ENCODE results near the gene MICAL2. TPM values are rescaled to one million over a fixed set of nuclear protein-coding genes. Genes with fewer than 3 reads are reported as not detected.
A peak's percentile ranks its signal among the peaks of the same experiment; 100 is the strongest.

The MICAL2 gene
- total RNA-seq, 1 donor, result 34.2 TPM

DNA sequence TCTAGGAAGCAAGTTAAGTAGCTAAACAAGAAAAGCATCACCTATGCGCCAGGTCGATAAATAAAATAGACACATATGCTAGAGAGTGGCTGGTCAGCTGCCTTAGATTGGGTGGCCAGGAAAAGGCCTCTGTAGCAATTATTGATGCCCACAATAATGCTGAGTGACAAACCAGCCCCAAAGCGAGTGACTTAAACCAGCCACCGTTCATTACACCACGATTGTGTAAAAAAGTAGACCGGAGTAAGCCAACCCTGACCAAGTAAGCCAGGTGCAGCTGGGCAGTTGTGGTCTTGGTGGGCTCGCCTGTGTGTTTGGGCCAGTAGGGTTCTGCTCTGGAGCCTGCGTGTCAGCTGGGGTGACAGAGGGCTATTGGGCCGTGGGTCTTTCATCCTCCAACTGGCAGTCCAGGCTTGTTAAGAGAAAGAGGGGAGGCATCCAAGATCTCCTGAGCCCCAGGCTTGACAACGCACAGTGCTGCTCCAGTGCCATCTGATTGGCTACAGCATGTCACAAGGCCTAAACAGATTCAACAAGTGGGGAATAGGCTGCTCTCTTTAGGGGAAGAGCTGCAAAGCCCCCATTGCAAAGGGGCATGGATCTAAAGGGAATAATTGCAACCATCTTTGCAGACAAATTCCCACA is 166.6 kb downstream of the MICAL2 start:
- DNase-seq (ENCODE audit: low read depth in 2 of 3, low spot score in 2 of 3), result no peak

GRCh38 chr11:12278766-12279671 is 168.6 kb downstream of the MICAL2 start:
- DNase-seq (ENCODE audit: low read depth in 2 of 3, low spot score in 2 of 3), result no peak

GRCh38 chr11:12279672-12280108 is 169.3 kb downstream of the MICAL2 start:
- no peak for DNase-seq (ENCODE audit: low read depth in 2 of 3, low spot score in 2 of 3)

DNA sequence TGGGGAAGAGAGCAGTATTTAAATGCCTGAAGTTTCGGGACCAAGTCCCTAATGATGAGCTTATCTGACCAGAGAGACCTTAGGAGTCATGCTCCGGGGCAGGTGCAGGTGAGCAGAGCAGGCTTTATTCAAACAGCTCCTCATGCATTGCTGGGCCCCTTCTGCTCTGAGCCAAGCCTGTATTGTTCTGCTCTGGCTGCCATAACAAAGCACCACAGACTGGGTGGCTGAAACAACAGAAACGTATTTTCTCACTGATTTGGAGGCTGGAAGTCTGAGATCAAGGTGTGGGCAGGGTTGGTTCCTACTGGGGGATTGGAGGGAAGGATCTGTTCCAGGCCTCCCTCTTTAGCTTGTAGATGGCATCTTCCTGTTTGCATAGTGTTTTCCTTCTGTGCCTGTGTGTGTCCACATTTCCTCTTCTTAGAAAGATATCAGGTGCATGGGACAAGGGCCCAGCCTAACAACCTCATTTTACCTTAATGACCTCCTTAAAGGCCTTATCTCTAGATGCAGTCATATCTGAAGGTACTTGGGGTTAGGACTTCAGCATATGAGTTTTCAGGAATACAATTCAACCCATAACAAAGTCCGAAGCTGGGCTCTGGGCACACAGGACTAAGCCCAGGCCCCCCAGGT is 169.9 kb downstream of the MICAL2 start:
- no peak for DNase-seq (ENCODE audit: low read depth in 2 of 3, low spot score in 2 of 3)

- DNase-seq (ENCODE audit: low read depth in 2 of 3, low spot score in 2 of 3), result no peak
Observed at GRCh38 chr11:12280838-12281565, 170.6 kb downstream of the MICAL2 start.

- DNase-seq (ENCODE audit: low read depth in 2 of 3, low spot score in 2 of 3), result peak; percentile 59 to 76 (median 65)
Observed at GRCh38 chr11:12281571-12282478, 171.4 kb downstream of the MICAL2 start.

GRCh38 chr11:12282676-12283075 is 172.3 kb downstream of the MICAL2 start:
- no peak for DNase-seq (ENCODE audit: low read depth in 2 of 3, low spot score in 2 of 3)

DNA sequence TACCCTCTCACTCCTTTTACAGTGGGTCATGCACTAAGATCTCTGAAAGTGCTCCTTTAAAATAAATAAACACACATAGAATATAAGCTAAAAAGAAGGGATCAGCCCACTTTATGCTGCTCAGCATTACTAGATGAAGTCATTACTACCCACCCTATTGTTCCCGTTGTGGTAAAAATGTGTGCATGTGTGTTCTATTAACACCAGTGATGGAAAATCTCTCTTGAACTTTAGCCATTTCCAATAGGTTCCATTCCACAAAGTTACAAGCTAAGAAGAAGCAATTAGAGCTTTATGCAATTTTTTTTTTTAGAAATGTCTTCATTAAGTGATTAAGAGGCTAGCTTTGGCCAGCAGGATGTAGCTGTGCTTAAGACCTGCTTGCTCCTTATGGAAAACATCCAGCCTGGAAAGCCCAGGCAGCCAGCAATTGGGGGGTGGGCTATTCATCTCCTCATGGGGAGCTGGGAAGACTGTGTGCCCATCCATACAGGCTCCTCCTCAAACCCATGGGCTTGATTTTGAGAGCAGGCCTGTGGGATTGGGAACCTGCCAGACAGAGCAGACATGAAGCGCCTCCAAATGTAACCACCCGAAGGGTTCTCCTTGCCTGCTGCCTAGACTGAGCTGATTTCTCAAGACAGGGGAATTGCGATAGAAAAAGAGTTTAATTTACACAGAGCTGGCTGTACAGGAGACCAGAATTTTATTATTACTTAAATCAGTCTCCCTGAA is 174.1 kb downstream of the MICAL2 start:
- DNase-seq (ENCODE audit: low read depth in 2 of 3, low spot score in 2 of 3), result no peak

DNA sequence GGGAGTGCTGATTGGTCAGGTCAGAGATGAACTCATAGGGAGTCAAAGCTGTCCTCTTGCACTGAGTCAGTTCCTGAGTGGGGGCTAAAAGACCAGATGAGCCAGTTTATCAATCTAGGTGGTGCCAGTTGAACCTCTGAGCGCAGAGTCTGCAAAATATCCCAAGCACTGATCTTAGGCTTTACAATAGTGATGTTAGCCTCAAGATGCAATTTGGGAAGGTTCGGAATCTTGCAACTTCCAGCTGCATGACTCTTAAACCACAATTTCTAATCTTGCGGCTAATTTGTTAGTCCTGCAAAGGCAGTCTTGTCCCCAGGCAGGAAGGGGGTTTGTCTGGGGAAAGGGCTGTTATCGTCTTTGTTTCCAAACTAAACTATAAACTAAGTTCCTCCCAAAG is 174.7 kb downstream of the MICAL2 start:
- no peak for DNase-seq (ENCODE audit: low read depth in 2 of 3, low spot score in 2 of 3)

DNA sequence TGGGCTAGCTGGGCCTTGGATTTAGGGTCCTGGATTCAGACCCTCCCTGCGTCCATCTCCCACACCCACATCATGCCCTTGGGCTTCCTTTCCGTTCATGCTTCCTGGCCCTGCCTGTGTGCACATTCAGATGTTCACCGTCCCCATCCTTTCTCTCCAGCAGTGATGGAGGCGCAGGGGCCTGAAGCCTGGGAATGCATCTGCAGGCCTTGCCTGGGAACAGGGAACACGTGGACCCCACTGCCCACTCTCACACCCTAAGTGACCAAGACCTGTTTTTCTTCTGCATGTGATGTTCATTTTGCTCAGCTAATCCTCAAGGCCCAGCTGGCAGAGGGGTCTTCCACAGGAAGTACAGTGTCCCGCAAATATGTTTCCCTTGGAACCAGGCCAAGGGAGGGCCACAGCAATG is 175.4 kb downstream of the MICAL2 start:
- no peak for DNase-seq (ENCODE audit: low read depth in 2 of 3, low spot score in 2 of 3)

DNA sequence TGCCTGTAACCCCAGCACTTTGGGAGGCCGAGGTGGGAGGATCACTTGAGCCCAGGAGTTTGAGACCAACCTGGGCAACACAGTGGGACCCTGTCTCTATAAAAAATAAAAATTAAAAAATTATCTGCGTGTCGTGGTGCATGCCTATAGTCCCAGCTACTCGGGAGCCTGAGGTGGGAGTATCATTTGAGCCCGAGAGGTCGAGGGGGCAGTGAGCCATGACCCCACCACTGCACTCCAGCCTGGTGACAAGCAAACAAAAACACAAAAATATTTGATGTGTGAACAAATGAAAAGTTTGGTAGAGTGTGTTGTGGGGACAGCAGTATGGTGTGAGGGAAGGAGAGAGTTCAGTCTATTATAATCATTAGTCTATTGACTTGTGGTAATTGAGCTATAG is 176.2 kb downstream of the MICAL2 start:
- no peak for DNase-seq (ENCODE audit: low read depth in 2 of 3, low spot score in 2 of 3)

DNA sequence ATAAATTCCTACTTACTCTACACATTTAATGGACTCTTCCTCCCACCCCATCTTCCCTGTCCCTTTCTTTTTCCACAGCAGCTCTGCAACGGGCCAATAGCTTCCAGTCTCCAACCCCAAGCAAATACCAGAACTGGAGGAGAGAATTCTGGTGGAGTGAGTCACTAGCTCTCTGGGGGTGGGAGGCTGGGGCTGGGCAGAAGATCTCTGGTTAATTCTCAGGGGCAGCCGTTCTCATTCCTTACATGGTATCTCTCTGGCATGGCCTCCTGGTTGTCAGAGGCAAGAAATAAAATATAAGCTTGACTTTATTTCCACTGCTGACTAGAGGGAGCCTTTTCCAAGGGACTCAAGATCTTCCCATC is 176.6 kb downstream of the MICAL2 start:
- no peak for DNase-seq (ENCODE audit: low read depth in 2 of 3, low spot score in 2 of 3)

DNA sequence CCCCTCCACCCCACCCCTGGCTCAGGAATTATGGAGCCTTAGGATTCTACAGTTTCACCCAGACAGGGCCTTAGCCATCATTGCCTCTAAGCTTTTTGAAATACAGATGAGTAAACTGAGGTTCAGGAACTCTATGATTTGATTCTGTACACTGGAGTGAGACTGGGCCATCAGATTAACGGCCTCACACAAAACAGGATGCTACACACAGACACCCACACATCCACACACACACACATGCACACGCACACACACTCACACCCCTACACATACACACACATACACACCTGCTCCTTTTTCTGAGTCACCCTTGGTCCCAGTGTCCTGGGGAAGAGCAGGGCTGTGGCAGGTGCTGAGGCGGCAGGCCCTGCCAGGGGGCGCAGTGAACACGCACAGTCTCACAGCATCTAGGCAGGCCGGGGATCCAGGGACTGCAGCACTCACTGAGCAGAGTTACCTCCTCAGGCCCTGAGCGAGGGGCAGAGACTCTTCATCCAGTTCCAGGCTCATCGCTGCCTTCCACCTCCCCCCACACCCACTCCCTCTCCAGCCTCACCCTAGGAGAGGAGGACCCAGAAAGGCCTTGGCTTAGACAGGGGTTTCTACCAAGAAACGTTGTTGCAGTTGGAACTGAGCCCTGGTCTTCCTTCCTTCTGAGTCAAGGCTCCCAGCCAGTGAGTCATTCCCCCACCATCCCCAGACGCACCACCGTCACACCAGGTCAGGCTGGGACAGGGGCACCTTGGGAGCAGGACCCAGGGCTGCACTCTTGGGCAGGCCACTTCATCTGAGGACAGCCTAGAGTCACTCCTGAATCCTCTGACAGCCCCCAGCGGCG is 177.2 kb downstream of the MICAL2 start:
- DNase-seq (ENCODE audit: low read depth in 2 of 3, low spot score in 2 of 3), result peak in 2 of 3 donors; percentile 14 to 19

- DNase-seq (ENCODE audit: low read depth in 2 of 3, low spot score in 2 of 3), result peak; percentile 13 to 64 (median 32)
Observed at GRCh38 chr11:12288212-12288930, 178.0 kb downstream of the MICAL2 start.

DNA sequence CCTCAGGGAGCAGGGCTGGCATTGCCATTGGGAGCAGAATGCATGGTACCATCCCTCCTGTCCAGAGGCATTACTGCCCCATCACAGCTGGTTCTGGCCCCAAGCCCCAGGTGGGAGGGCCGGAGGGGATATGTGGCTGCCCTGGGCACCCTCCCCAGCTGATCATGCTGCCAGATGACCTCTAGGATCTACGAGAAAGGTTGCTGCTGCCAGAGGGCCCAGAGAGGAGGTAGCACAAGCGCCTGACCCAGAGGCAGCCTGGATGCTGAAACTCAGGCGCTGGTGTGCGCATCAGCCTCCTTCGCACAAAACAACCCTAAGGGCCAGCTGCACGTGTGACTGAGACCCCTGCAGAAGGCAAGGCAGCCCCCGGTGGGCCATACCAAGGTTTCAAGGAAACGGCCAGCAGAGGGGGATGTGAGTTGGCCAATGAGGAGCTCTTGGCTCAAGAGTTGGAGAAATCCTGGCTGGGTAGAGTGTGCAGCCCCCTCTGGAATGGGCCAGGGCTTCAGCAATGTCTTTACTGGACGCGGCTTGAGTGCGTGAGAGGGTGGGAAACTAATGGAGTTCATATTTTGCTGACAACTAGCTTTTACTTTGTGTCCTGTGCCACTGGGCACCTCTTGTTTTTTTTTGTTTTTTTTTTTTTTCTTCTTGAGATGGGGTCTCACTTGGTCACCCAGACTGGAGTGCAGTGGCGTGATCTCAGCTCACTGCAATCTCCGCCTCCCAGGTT is 178.7 kb downstream of the MICAL2 start:
- DNase-seq (ENCODE audit: low read depth in 2 of 3, low spot score in 2 of 3), result no peak

DNA sequence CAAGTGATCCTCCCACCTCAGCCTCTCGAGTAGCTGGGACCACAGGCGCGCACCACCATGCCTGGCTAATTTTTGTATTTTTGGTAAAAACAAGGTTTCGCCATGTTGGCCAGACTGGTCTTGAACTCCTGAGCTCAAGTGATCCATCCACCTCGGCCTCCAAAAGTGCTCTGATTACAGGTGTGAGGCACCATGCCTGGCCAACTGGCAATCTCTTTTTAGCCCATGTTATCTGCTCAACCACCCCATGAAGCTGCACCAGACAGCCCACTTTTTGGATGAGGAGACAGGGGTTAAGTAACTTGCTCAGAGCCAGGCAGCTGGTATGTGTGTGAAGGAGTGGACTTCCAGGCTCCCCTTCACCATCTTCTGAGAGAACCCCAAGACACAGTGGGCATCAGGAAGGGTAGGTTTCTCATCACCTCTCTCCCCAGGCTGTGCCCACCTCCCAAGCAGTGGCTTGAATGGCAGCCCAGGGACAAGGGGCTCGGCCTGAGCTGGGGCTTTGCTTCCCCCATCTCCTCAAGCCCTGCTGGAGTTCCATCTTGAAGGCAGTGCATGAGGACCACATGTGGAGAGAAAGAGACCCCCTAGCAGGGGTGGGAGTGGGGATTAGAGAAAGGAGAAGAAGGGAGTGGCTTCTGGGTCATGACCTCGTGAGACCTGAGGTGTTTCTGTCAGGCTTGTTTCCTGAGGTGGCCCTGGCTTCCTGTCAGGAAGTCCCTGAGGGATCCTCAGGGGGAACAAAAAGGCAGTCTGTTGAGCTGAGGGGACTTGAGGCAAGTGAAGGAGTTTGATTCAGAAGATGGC is 179.5 kb downstream of the MICAL2 start:
- DNase-seq (ENCODE audit: low read depth in 2 of 3, low spot score in 2 of 3), result peak in 2 of 3 donors; percentile 7 to 16
